Transverse colon (tissue), 3 donors: ENCODE results near the gene C11orf91.

Experiments used
- EP300 ChIP-seq: sonication (generic); formaldehyde crosslinking; IDR thresholded peaks from one replicate; pipeline ENCODE4 v1.6.1; 2017; ENCODE audit warnings: antibody characterized with exemption, low read depth
- POLR2A ChIP-seq: fragments of 450-650 bp; IDR thresholded peaks from one replicate; pipeline ENCODE4 v1.6.1; 2016; ENCODE audit warnings: antibody characterized with exemption, mild to moderate bottlenecking, moderate library complexity
- TF ChIP-seq, protein P1 (sequence below), 5 experiments: fragments of 200-600 bp in 3 of 5; fragments of 450-650 bp in 2 of 5; sonication (generic) in 3 of 5; IDR thresholded peaks; 1 replicate in 2 of 5; 2 replicates in 3 of 5; pipeline ENCODE4 v1.5.1; 2016 to 2017; ENCODE audit warnings: antibody characterized with exemption in 5 of 5, inconsistent platforms in 3 of 5, mild to moderate bottlenecking in 2 of 5, moderate library complexity in 1 of 5

DNA sequence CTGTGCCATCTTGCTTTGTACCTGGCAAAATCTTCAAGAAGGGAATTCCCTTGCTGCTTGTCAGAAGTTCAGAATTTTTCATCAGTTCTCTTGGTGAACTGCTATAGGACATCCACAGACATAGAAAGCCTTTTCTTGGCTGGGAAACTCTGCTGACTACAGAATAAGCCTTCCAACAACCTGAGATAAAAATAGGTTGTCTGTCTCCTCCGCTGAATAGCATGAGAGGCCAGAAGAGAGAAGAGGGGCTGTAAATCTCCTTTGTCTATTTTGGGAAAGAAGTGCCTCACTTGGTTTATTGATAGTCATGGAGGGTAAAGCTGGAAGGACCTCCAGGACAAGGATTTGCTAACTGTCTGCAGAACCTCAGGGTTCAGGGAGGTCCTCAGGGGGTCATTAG lies 48.2 kb downstream of the C11orf91 start:
- no peak for TF ChIP-seq POLR2A
- TF ChIP-seq EP300 = no peak
- TF ChIP-seq, protein P1, sequence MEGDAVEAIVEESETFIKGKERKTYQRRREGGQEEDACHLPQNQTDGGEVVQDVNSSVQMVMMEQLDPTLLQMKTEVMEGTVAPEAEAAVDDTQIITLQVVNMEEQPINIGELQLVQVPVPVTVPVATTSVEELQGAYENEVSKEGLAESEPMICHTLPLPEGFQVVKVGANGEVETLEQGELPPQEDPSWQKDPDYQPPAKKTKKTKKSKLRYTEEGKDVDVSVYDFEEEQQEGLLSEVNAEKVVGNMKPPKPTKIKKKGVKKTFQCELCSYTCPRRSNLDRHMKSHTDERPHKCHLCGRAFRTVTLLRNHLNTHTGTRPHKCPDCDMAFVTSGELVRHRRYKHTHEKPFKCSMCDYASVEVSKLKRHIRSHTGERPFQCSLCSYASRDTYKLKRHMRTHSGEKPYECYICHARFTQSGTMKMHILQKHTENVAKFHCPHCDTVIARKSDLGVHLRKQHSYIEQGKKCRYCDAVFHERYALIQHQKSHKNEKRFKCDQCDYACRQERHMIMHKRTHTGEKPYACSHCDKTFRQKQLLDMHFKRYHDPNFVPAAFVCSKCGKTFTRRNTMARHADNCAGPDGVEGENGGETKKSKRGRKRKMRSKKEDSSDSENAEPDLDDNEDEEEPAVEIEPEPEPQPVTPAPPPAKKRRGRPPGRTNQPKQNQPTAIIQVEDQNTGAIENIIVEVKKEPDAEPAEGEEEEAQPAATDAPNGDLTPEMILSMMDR (IDR thresholded peaks at IDR 0.05) = no peak
